ENCODE data around the gene LTBP3. TPM values are rescaled to one million over a fixed set of nuclear protein-coding genes. Genes with fewer than 3 reads are reported as not detected.

LTBP3 gene
- total RNA-seq, 1 experiment from 2014 or later: 248 TPM

DNA sequence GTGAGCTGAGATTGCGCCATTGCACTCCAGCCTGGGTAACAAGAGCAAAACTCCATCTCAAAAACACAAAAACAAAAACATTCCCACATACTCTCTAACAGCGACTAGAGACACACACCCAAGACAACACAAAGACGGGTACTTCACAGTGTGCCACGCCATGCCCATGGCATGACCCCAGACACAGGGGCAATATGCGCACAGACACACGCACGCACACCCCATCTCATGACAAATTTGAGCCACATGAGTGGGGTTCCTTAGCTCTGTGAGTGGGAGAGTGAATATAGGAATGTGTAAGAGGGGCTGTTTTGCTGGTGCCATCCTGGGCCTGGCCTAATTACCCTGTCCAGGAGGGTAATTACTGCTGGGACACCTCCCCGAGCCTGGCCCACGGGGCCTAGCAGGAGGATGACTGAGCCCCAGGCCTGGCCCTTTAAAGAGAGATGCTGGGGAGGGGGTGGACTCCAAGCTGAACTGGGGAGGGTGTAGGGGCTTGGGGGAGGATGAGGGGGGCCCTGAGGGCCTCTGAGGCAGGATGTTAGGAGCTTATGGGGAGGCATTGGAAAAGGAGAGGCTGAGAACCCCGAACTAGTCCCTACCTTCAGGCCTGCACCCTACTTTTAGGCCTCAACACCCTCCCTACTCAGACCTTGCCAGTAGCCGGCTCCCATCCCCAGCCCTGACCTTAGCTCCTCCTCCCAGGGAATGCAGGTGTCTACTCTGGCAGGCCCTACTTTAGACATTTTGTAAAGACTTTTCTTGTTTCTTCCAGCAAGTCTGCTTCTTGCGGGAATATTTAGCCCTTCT is 1.5 kb downstream of the LTBP3 start:
- H3K27ac ChIP-seq (ENCODE audit: low read depth, low read length): peak overlapping the region; percentile 99
- BruUV-seq (replicated peaks): TSS peak; percentile 60
- peaks cover 80 to 94% of the 10 kb centered on the region in 2 experiments for H3K4me1 ChIP-seq (ENCODE audit: control insufficient read depth in 1 of 2, insufficient read depth in 2 of 2, low read length in 2 of 2)
- peak overlapping the region; percentile 83 for H3K9ac ChIP-seq (ENCODE audit: low read length)
- ChIA-PET POLR2A (interaction anchor here (0.7 to 1.0 kb wide), 3 partner anchors 9 to 16 kb away, joined by 3 to 4 read pairs (median 4); partner anchors contain the start of gene FAM89B), RAD21 (ENCODE audit: low non-redundant PET in 1 of 2, low total read pairs in 2 of 2, uncharacterized antibody in 2 of 2, unreplicated experiment in 2 of 2) (interaction anchor here in 1 of 2 experiments (1.2 kb wide), 1 partner anchor 16 kb away, joined by 3 read pairs; the partner anchor contains the start of gene FAM89B), CTCF (interaction anchor here (0.8 to 1.7 kb wide), 2 partner anchors 16 to 106 kb away, joined by 3 to 14 read pairs; partner anchors contain the start of gene RELA)
- TF ChIP-seq FOSL1 (IDR thresholded peaks at IDR 0.05; ENCODE audit: low read depth) (no peak), JUND (IDR thresholded peaks at IDR 0.05) (no peak), CBX3 (IDR thresholded peaks at IDR 0.05; ENCODE audit: low read depth) (no peak), ZBTB33 (IDR thresholded peaks at IDR 0.05; ENCODE audit: extremely low read depth, insufficient replicate concordance, low read length) (no peak), SIN3A (IDR thresholded peaks at IDR 0.05; ENCODE audit: low read depth) (no peak), ZFX (IDR thresholded peaks at IDR 0.05) (no peak; the same call in 1 of the 2 replicates), REST (IDR thresholded peaks at IDR 0.05; ENCODE audit: low read depth) (no peak), CEBPB (IDR thresholded peaks at IDR 0.05; ENCODE audit: low read depth) (no peak), EZH2 (IDR thresholded peaks at IDR 0.05) (no peak), EGR1 (IDR thresholded peaks at IDR 0.05; ENCODE audit: low read depth) (no peak), SRF (IDR thresholded peaks at IDR 0.05; ENCODE audit: low read depth) (no peak), EZH2phosphoT487 (IDR thresholded peaks at IDR 0.05; ENCODE audit: borderline replicate concordance) (no peak), POLR2A (IDR thresholded peaks at IDR 0.05; ENCODE audit: borderline replicate concordance, extremely low read depth, insufficient read depth, insufficient read length) (no peak), ZNF274 (IDR thresholded peaks at IDR 0.05; ENCODE audit: low read depth, low read length) (no peak)
- TF ChIP-seq, protein P1, sequence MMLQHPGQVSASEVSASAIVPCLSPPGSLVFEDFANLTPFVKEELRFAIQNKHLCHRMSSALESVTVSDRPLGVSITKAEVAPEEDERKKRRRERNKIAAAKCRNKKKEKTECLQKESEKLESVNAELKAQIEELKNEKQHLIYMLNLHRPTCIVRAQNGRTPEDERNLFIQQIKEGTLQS (IDR thresholded peaks at IDR 0.05): no peak
- peaks cover 28% of the 10 kb centered on the region for H3K79me2 ChIP-seq (ENCODE audit: insufficient read depth, low read length)
- H3K27me3 ChIP-seq (ENCODE audit: insufficient read depth, low read length): no peaks in the 10 kb centered on the region
- H3K9me2 ChIP-seq (ENCODE audit: insufficient read depth): no peaks in the 10 kb centered on the region
- H3K4me2 ChIP-seq (ENCODE audit: low read length): peak overlapping the region; percentile 96
- ATAC-seq: no peak
- H3K36me3 ChIP-seq (ENCODE audit: control insufficient read depth in 1 of 2, insufficient read depth in 2 of 2, low read length in 2 of 2): 0 out of 4 replicates have a peak, but pooled peaks cover 0 to 4% of the 10 kb centered on the region in 2 experiments
- no peak for DNase-seq (ENCODE audit: low read depth, low spot score)
- H4K20me1 ChIP-seq (ENCODE audit: insufficient read depth): no peaks in the 10 kb centered on the region
- no peak overlapping the region for H2AFZ ChIP-seq (ENCODE audit: low read depth, low read length, poor library complexity, severe bottlenecking)
- intact Hi-C loops (cut with micrococcal nuclease): no loop called here
- peak overlapping the region; percentile 64 to 68 for H3K4me3 ChIP-seq (replicated peaks in 1 of 2; ENCODE audit: low read depth in 1 of 2, low read length in 2 of 2)
- H3K9me3 ChIP-seq (ENCODE audit: control insufficient read depth in 1 of 2, insufficient read depth in 1 of 2, low read depth in 1 of 2, low read length in 2 of 2): no peaks in the 10 kb centered on the region

All from HCT116 (cell line).